ENCODE measurements around the gene NKAPD1.

GRCh38 chr11:112085822-112086421 lies 11.8 kb downstream of the NKAPD1 start:
- no peak for TF ChIP-seq POLR2A (IDR thresholded peaks at IDR 0.05; ENCODE audit: borderline replicate concordance, extremely low read depth, insufficient read depth, insufficient read length)
- TF ChIP-seq REST (IDR thresholded peaks at IDR 0.05; ENCODE audit: low read depth) = no peak
- no peak for TF ChIP-seq TCF7L2 (IDR thresholded peaks at IDR 0.05; ENCODE audit: borderline replicate concordance, extremely low read depth, insufficient read depth, insufficient read length)
- no peak for TF ChIP-seq SIN3A (IDR thresholded peaks at IDR 0.05; ENCODE audit: low read depth)
- TF ChIP-seq CTCF (IDR thresholded peaks at IDR 0.05 in 2 of 3, conservative IDR thresholded peaks at IDR 0.05 in 1 of 3; ENCODE audit: borderline replicate concordance in 1 of 3, insufficient read depth in 1 of 3, low read depth in 2 of 3, low read length in 2 of 3) = no peak
- no peak for TF ChIP-seq RAD21 (IDR thresholded peaks at IDR 0.05; ENCODE audit: low read depth)
- TF ChIP-seq YY1 (IDR thresholded peaks at IDR 0.05; ENCODE audit: extremely low read depth, insufficient replicate concordance, low read depth, low read length) = no peak
